GM21447 (cell line): ENCODE results near the gene THSD7A.
"Not testable (repeated sequence)": the region's sequence is repeated elsewhere in the genome, so short reads cannot be mapped to it uniquely, and the experiment has no call there.

Experiments
- ATAC-seq: cut with Tn5 transposase; IDR thresholded peaks from one replicate; pipeline ENCODE4 v1.9.1; 2021; ENCODE audit not compliant: unreplicated experiment

Gene THSD7A

DNA sequence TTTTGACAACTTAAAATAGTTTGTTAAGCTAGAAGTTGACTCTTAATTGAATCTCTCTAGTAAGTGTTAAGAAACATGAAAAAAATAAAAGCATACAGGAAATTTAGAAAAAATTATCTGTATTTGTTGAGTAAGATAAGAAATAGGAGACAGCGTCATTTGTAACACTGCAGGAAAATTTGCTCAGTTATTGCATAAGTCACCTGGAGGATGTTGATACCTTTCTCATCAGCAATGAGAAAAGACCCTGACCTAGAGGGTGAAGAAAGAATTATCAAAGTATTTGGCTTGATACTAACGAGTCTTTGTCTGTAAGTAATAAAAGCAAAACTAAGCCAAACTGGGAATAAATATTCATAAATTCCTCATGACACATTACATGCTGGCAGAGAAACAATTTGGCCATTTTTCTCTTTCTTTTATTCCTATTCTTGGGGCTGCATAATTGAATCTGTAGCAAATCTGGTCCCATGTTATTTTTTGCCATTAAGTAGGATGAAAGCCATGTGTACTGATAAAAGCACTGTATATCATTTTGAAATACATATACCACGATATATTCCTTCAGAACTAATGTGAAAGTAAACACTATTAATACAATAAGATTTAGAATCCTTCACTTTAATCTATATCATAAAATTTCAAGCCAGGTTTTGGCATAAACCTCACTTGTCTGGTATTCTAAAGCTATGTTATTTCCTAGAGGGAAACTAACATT is 362.8 kb downstream of the THSD7A start:
- ATAC-seq = no peak

DNA sequence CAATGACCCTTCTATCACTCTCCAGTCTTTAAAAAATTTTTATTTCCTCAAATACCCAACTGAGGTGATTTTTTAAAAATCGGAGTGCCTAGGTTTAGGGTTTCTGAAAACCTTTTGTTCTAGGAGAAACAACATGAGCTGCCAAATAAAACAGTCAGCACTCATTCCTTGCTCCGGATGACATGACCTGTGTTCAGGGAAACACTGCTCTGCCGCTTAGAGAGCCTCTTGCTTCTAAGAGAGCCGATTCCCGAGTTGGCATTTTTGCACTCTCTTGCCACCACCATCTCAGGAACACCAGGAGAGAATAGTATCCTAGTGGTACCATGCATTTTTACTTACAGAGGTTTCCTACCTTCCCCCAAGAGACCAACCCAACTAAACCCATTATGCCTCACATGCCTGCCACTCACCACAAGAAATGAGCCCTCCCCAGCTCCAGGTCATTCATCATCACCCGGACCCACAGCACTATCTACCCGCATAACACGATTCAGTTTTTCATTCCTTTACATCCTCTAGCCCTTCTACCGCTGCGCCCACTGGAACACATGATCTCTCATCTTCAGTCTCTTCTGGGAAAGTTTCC is 365.4 kb downstream of the THSD7A start:
- ATAC-seq = no peak

DNA sequence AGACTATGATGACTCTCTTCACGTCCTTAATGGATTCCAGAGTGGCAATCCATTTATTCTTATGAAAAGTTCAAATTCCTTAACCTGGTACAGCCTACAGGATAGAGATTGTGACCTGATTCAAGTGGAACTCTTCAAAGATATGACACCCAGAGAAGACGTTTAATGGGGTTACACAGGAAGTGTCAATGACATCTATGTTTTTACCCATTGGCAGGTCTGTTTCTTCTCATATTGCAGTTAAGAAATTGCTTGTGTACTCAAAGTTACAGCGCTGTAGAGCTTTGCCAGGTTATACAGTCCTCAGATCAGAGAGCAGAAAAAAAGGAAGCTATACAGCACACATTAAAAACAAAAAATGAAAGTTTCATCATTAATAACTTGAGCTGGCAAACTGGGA is 367.4 kb downstream of the THSD7A start:
- ATAC-seq = no peak

DNA sequence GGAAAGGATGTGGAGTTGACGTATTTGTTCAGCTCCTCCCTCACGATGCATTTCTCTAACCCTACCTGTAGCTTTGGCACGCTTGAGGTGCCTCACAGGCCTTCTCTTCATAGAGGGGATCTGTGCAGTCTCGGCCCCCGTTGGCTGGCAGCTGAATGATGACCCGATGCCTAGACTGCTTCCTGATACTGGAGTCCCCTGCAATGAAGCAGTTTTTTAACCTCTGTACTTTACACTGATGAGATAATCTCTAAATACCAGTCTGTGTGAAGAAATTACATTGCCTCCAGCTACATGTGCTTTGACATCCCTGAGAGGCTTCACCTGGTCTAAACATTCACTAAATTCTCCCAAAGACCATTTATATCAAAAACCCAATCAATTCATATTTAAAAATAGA is 370.1 kb downstream of the THSD7A start:
- no peak for ATAC-seq

DNA sequence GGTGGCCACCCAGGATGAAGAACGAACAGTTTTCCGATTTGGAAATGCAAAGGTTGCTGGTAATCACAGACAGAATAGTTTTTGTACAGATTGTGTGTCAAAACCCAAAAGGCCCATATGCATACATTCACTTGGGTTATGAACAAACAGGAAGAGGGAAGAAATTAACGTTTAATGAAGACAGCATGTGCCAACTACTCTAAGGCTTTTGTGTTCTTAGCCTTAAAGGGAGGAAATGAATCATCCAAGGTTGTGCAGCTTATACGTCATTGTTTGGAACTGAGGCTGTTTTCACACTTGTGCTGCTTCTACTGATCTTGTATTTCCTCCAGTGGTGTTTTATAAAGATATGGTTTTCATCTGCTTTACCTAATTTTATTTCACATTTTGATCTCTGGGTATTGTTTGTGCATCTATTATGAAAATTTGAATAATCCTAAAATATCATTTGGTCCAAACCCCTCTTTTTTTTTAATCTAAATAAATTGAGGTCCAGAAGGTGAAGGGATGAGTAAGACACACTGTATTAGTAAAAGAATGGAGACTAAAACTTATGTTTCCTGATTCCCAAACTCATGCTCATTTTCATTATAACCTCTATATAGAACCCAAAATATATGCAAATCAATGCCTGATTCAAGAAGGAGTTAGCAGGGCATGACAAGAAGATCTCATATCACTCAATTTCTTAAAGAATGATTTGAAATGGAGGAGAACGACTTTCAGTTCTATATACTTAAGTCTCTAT is 373.1 kb downstream of the THSD7A start:
- ATAC-seq = no peak

DNA sequence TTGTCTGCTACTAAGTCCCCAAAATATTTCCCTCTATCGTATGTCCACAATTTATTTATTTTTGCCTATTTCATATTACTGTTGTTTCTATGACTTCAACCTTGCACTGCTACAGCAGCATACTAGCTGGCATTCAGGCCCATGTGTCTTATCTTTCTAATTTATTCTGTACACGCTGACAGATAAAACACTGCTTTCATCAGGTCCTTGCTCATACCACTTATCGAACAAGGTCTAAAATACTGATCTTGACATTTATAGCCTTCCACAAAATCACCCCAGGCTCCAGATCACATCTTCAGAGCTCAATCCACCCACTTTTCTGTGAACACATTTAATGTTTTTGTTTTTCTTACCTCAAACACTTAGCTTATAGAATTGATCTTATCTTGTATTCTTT is 374.6 kb downstream of the THSD7A start:
- ATAC-seq = no peak

DNA sequence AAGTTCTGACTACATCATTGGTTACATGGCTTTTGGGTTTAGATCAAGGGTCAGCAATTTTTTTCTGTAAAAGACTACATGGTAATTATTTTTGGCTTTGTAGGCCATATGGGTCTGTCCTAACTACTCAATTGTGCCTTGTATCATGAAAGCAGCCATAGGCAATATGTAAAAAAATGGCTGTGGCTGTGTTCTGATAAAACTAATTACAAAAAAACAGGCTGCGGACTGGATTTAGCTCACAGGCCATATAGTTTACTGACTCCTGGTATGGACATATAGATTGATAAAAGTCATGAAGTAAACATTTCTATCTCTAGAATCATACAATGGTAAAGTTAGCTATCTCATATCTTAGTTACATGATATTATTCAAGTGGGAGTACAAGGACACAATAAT is 375.4 kb downstream of the THSD7A start:
- no peak for ATAC-seq

DNA sequence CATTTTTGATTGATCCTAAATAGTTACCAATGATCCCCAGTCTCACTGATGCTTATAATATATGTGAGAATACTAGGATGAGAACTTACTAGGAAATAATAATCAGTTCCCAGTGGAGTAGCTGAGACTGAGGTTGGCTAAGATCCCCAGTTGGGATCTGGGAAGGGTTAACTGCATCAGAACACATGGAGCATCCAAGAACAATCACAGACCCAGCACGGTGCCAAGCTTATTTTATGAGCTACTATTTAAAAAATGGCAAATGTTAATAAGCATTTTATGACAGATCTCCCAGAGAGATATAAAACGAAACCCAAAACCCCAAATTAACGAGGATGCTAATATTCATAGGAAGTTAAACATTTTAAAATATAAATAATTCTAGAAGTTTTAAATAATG is 379.5 kb downstream of the THSD7A start:
- no peak for ATAC-seq

DNA sequence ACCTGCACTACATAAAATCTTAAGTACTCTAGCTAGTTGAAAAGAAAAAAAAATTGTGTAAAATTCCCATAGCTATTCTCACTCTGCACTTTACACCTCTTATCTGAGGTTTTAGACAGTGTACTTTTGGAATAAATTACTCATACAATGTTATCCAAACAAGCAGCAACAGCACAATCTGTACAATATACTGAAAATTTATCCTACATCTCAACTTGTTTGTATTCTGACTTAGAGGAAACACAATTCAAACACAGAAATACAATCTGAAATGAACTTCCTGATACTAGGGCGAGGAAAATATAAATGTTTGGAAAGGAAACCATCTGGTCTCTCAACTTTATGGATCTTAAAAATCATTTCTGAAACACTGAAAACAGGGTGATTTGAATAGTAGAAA is 381.7 kb downstream of the THSD7A start:
- no peak for ATAC-seq

DNA sequence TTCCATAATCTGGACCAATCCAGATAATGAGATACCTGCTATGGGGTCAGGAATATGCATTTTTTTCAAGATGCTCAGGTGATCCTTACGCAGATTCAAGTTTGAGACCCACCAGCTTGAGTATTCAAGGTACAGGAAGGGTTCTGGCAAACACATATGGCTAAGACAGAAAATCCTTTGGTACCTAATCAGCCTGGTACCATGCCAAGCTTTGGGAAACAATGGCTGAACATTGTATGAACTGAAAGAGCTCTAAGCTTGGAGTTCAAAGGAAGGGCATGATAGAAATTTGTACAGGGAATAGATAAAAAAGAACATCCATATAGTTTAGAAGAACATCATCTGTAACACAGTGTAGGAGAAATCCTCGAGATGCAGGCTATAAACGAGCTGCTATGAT is 382.7 kb downstream of the THSD7A start:
- no peak for ATAC-seq

DNA sequence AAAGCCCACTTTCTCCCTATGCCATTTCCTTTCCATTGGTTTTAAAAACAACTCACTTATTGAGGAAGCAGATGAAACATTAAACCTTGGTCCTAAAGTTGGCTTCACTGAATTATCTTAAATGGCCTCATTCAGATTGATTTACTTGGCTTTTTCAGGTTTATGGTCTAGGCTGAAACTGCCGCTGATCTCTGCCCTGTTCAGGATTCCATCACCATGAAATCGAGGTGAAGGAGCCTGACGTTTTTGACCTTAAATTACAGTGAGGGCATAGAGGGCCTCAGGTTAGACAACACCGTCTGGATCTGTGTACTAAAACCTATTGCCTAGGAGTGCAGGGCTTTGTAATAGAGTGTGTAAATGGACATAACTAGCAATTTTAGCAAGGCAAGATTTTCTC is 383.7 kb downstream of the THSD7A start:
- no peak for ATAC-seq

DNA sequence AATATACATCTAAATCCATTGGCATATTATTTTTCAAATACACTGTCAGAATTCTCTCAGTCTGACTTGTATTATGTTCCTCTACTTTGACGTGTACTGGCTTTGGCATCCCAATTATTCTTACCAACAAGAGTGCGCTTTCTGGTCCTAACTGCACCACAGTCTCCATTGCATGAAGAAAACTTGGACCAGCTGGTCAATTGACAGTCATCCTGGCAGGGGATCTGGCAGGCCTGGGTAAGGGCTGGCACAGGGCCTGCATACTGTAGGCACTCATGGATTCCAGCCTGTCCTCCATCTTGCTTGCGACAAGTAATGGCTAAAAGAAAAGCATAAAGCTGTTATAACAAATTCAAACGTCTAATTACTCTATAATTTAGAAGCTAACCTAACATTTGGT is 384.9 kb downstream of the THSD7A start:
- ATAC-seq = no peak

DNA sequence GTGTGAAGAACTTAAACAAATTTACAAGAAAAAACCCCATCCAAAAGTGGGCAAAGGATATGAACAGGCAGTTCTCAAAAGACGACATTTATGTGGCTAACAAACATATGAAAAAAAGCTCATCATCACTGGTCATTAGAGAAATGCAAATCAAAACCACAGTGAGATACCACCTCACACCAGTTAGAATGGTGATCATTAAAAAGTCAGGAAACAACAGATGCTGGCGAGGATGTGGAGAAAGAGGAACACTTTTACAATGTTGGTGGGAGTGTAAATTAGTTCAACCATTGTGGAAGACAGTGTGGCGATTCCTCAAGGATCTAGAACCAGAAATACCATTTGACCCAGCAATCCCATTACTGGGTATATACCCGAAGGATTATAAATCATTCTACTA is 388.1 kb downstream of the THSD7A start:
- not testable (repeated sequence) for ATAC-seq

DNA sequence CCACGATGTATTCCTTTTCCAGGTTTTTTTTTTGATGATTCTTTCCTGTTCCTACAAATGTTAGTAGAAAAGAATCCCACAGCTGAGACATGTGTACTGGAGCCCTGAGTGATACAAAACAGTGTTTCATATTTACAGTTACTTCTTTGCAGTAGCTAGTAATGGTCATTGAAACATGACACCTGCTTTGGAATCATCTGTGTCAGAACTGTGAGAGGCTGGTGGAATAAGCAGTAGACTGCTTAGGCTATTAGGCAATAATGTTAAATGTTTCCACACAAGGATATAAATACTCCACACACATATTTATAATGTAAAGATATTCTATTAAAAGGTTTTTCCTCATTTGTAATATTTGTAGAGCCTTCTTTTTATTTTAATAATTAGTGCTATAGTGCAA is 394.0 kb downstream of the THSD7A start:
- no peak for ATAC-seq

DNA sequence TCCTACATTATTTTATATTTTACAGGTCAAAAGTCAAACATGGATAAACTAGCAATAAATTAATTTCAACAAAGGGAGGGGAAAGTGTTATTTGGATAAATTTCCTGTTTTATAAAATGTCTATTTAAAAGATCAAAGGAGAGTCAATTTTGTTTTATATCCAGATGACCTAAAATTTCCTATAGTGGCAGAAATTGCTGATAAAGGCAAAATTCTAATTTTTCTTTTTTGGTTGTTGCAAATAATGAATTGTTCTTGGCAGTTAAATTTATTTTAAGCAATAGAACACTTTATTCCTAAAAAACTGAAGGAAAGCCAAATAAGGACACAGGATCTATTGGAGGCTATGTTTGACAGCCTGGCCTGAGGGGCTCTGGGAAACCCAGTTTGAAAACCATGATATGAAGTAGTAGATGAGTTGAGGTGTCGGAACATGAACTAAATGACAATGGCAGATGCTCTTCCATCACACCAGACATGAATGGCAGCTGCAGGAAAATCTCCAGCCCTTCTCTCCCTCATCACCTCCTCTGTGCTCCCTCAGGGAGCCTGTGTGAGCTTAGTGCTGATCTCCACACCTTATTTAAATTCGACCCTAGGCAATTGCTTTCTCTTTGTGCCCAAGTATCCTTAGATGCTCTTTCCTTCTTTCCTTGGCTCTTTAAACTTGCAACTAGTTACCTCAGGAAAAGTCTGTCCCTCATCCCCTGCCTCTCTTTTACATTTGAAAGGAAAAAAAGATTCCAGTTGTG is 395.0 kb downstream of the THSD7A start:
- no peak for ATAC-seq

DNA sequence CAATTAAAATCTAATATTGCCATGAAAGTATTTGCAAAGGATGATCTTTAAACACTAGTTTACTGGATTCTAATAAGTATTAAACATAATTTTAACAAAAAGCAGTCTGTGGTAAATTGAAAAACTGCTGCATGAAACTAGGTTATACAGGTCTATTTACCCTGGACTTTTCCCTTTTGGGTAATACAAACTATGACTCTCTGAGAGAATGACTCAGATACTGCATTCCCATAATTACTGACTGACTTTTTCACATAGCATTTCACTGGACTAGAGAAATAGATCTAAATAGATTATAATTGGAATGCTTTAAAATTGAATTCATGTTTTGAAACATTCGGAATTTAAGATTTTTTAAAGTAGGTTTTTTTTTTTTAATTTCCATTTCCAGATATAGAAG is 395.7 kb downstream of the THSD7A start:
- no peak for ATAC-seq

DNA sequence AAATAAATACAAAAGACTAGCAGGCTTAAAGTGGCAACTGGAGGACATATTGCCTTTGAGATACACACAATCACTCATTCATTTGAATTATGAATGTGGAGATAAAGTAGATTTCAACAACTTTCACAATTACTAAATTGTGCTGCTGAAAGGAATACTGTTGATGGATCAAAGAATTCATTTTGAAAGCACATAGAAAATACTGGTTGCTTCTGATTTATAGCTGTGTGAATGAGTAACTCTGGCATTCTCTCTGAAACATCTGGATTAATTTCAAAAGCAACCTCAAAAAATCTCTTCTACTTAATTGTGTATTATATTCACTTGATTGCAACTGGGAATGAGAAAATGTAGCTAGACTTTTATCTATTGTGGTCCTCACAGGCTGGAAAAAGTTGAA is 397.6 kb downstream of the THSD7A start:
- no peak for ATAC-seq

DNA sequence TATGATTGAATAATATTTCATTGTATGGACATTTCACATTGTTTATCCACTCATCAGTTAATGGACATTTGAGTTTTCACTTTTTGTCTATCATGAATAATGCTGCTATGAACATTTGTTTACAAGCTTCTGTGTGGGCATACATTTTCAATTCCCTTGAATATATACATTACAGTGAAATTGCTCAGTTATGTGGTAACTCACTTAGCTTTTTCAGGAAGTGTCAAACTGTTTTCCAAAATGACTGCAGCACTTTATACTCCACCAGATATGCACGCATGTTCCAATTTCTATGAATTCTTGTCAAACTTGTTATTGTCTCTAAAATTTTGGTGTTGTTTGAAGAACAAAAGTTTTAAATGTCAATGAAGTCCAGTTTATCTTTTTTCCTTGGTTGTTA is 401.2 kb downstream of the THSD7A start:
- ATAC-seq = no peak

DNA sequence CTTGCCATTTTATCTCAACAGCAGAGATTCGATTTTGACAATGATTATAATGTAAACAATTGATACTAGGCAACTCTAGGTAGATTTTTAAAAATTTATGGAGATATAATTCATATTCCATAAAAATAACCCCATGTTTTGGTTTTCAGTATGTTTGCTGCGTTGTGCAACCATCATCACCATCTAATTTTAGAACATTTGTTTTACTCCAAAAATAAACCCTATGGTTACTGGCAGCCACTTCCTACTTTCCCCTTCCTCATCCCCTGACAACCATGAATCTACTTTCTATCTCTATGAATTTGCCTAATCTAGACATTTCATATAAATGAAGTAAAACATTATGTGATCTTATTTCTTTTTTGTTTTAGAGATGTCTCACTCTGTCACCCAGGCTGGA is 401.9 kb downstream of the THSD7A start:
- no peak for ATAC-seq

DNA sequence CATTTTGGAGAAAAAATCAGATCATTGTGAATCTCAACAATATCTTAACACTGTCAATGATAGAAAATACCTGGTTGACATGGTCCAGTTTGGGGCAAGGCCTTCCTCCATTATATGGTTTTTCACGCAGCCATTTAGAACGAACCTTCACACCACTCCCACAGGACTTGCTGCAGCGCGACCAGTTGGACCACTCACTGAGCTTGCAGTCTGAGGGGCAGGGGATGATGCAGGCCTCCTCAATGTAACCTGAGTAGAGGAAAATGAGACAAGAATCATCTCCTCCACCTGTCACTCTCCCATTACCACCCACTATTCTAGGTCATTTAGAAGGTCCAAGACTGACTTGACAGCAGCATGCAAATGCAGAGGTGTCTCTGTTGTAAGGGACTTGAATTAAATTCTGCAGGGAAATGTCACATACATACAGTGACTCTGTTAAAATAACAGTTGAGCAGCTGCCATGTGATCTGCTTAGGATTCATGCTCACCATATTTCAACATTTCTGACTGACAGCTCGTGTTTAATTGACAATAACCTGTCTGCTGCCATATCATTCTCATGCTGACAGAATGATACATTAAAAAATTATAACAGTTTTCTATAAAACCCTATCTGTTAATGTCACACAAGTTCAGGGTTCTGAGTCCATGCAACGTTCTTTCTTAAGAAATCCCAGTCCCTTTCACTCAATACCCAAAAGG is 403.0 kb downstream of the THSD7A start:
- no peak for ATAC-seq

DNA sequence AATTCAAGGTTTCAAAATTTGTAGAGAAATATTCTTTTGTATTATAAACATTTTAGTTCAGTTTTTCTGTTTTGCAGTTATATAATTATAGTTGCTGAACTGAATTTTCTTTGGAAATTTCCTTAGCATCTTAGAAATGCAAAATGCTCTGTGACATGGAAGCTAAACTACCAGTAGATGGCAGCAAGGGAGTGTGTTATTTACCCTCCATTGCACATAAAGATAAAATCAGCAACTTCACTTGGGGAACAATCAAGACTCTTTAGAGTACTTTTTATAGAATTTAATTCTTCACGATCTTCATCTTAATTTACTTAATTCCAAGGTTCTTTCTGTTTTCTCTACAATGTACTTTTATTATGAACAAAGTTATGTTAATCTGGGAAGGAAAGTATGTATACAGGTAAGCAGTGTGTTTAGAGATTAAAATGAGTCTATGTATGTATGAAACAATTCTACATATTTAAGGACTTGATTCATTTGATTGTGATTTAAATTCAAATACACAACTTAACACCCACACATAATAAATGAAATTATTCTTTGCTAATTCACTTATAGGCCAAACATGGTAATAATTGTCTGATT is 404.2 kb downstream of the THSD7A start:
- ATAC-seq = no peak
